Heart left ventricle (tissue), 16 donors: ENCODE results near the gene BBS4. TPM values are rescaled to one million over a fixed set of nuclear protein-coding genes. Genes with fewer than 3 reads are reported as not detected.

Experiments used
- ATAC-seq, 4 donors: fragments of 200-7000 bp; cut with Tn5 transposase; one replicate each; pipeline ENCODE4 v1.9.1; 2020 to 2022; ENCODE audit warnings: moderate library complexity in 4 of 4, mild to moderate bottlenecking in 3 of 4, moderate number of reproducible peaks in 1 of 4
- DNase-seq, 5 donors: peaks; one replicate each; pipeline ENCODE4 v3.0.0-alpha.2; 2020
- H3K27ac ChIP-seq, 12 donors: fragments of 200-600 bp; sonication (generic) in 4 of 12; one replicate each; pipeline versions ENCODE4 v1.5.0 to v1.8.0; 2016 to 2022; ENCODE audit warnings: mild to moderate bottlenecking in 2 of 12
- H3K27me3 ChIP-seq, 9 donors: fragments of 200-600 bp; sonication (generic) in 2 of 9; one replicate each; pipeline versions ENCODE4 v1.5.1 to v1.8.0; 2016 to 2022; ENCODE audit warnings: mild to moderate bottlenecking in 3 of 9
- H3K36me3 ChIP-seq, 9 donors: fragments of 200-600 bp; sonication (generic) in 2 of 9; one replicate each; pipeline versions ENCODE4 v1.5.0 to v1.8.0; 2018 to 2022; ENCODE audit warnings: mild to moderate bottlenecking in 2 of 9
- H3K4me1 ChIP-seq, 12 donors: fragments of 200-600 bp; sonication (generic) in 4 of 12; one replicate each; pipeline versions ENCODE4 v1.5.0 to v1.8.0; 2016 to 2022; ENCODE audit warnings: mild to moderate bottlenecking in 3 of 12
- H3K4me3 ChIP-seq, 12 donors: fragments of 200-600 bp; sonication (generic) in 4 of 12; one replicate each; pipeline versions ENCODE4 v1.5.0 to v1.8.0; 2017 to 2022; ENCODE audit warnings: mild to moderate bottlenecking in 9 of 12, moderate library complexity in 4 of 12
- H3K9me3 ChIP-seq, 12 donors: fragments of 200-600 bp; sonication (generic) in 4 of 12; one replicate each; pipeline versions ENCODE4 v1.5.0 to v1.8.0; 2016 to 2022; ENCODE audit warnings: mild to moderate bottlenecking in 1 of 12
- POLR2A ChIP-seq, 2 donors: fragments of 450-650 bp; IDR thresholded peaks; one replicate each; pipeline ENCODE4 v1.6.1; 2017; ENCODE audit warnings: antibody characterized with exemption in 2 of 2, mild to moderate bottlenecking in 2 of 2, moderate library complexity in 2 of 2
- WGBS, 4 donors: extraction: QIAGEN DNeasy Blood & Tissue Kit in 2 of 4; methylation state at CpG; one replicate each; pipeline versions ENCODE4 v1.1.5 to v1.1.7; 2013 to 2018; 5-methylcytosine and 5-hydroxymethylcytosine counted together
- intact Hi-C, 10 donors: fragments of 100-400 bp; cut with DNase I; formaldehyde crosslinking; loops; one replicate each; pipeline versions ENCODE4 v1.11.1 to v1.14.2; 2022
- polyA plus RNA-seq, 2 donors: library from polyadenylated mRNA; stranded (reverse); fragments of 200-250 nt; gene quantifications; one replicate each; pipeline ENCODE4 v1.2.3, GENCODE V29; 2013
- total RNA-seq, 9 donors: library from RNA; depleted of rRNA in 2 of 9; stranded (reverse); fragments of >200 nt in 2 of 9; fragmentation: NEBNext Ultra II Directional in 3 of 9; extraction: Animal tissue kit (Norgen Biotek cat#: 25700) in 3 of 9; gene quantifications; one replicate each; pipeline versions ENCODE4 v1.1.0 to v1.2.4, GENCODE V29; 2016 to 2023
- TF ChIP-seq, protein P1 (sequence below), 12 donors: fragments of 200-600 bp; sonication (generic) in 4 of 12; IDR thresholded peaks; one replicate each; pipeline versions ENCODE4 v1.5.0 to v1.8.0; 2018 to 2022; ENCODE audit warnings: antibody characterized with exemption in 12 of 12, mild to moderate bottlenecking in 5 of 12
- donor health status: ischemic (EF 13 %, LVEDD 7.1; RV severe dilation, severe dysfunction).
- donor health status: healthy with polysubstance abuse.
- donor health status: DM: no; HTN: yes; CAD: no.
- donor health status: DM: no; HTN: no; CAD: no.
- donor health status: ischemic (EF 25% LVEDD 6.9; RV normal size, moderate dysfunction).
- donor health status: ischemic (EF 25% LVEDD 5.7; RV mildly dilated, moderate dysfunction).
- donor health status: healthy.
- donor health status: DM: yes; HTN: yes; CAD: no.
- donor health status: ischemic (EF 35%, LVEDD 5.7; RV mildly dilated, moderate dysfunction).
- donor health status: nonischemic (EF 11% LVEDD 7.7; RV severe dilation, severe dysfunction).
- donor health status: DM: yes; HTN: yes; CAD: no.
- donor health status: PGD.
- donor health status: ischemic (EF 29% LVEDD 5.4; RV normal size, mild dysfunction).
- donor health status: nonischemic (EF 23%, LVEDD 6.1; RV moderate dilation, normal function).

BBS4 gene
- total and polyA plus RNA-seq, 11 donors, result 5.5 to 19.4 (median 12.7) TPM

DNA sequence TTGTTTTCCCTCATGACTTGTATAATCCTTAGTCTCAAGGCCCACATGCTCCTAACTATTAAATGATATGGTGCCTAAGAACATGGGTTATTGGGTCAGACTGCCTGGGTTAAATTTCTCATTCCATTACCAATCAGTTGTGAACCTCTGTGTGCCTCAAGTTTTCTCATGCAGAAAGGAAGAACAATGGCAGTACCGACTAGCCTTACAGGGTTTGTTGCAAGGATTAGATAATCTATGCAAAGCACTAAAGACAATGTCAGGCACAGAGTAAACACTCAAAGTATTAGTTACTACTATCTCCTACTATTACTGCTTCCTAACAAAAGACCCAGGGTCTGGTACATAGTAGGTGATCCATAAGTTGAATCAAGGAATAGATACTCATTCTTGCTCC, 85.3 kb downstream of the BBS4 start:
- H3K9me3 ChIP-seq, result peaks cover 0 to 23% (median 10%) of the 10 kb centered on the region in 12 donors
- TF ChIP-seq, protein P1, sequence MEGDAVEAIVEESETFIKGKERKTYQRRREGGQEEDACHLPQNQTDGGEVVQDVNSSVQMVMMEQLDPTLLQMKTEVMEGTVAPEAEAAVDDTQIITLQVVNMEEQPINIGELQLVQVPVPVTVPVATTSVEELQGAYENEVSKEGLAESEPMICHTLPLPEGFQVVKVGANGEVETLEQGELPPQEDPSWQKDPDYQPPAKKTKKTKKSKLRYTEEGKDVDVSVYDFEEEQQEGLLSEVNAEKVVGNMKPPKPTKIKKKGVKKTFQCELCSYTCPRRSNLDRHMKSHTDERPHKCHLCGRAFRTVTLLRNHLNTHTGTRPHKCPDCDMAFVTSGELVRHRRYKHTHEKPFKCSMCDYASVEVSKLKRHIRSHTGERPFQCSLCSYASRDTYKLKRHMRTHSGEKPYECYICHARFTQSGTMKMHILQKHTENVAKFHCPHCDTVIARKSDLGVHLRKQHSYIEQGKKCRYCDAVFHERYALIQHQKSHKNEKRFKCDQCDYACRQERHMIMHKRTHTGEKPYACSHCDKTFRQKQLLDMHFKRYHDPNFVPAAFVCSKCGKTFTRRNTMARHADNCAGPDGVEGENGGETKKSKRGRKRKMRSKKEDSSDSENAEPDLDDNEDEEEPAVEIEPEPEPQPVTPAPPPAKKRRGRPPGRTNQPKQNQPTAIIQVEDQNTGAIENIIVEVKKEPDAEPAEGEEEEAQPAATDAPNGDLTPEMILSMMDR (IDR thresholded peaks at IDR 0.05), result no peak
- no peak for TF ChIP-seq POLR2A (IDR thresholded peaks at IDR 0.05)
- intact Hi-C loops, result no loop called here
- H3K4me1 ChIP-seq, result peaks cover 0 to 21% (median 0%) of the 10 kb centered on the region in 12 donors
- ATAC-seq (no peak), DNase-seq (no peak)
- no peak overlapping the region for H3K27ac ChIP-seq
- no peak overlapping the region for H3K4me3 ChIP-seq
- 71 to 95% (median 76%) methylated on average over 1 of the region's 1 CpG for WGBS, 4 donors
- H3K36me3 ChIP-seq, result peaks cover 0 to 92% (median 73%) of the 10 kb centered on the region in 9 donors
- no peaks in the 10 kb centered on the region for H3K27me3 ChIP-seq

DNA sequence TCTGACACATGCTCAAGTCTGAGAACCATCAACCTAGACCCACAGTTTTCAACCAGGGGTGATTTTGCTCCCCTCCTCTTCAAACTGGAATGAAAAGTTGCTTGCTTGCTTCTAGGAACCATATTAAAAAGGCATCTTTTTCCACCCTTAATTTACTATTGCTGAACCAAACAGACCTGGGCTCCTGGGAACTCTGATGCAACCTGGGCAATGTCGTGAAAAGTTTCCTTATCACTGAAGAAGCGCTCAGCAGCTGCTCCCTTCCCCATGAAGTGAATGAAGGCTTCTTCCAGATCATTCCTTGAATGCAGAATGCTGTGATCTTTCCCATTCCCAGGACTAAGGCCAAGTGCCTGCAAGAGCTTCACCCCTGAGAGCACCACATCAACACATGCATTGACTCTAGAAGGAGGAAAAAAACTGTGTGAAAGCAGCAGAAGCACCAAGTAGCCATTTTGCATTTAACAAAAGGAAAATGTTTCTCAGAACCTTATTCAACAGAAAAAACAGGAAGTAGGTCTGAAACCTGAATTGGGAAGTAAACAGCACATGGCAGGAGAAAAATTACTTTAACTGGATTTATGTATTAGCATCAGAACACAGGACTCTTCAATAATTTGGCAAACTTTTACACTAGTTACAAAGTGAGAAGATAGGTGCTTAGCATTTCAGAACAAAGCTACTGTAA, 88.8 kb downstream of the BBS4 start:
- no peaks in the 10 kb centered on the region for H3K9me3 ChIP-seq
- H3K4me1 ChIP-seq, result peaks cover 0 to 29% (median 0%) of the 10 kb centered on the region in 12 donors
- TF ChIP-seq, protein P1 (IDR thresholded peaks at IDR 0.05), result no peak
- no peak for TF ChIP-seq POLR2A (IDR thresholded peaks at IDR 0.05)
- WGBS, 4 donors, result 86 to 88% (median 87%) methylated on average over 2 of the region's 2 CpGs
- H3K27me3 ChIP-seq, result no peaks in the 10 kb centered on the region
- peak overlapping the region in 1 of 12 donors; percentile 72 for H3K27ac ChIP-seq
- ATAC-seq (no peak), DNase-seq (no peak)
- peaks cover 0 to 90% (median 66%) of the 10 kb centered on the region in 9 donors for H3K36me3 ChIP-seq
- intact Hi-C loops, result no loop called here
- H3K4me3 ChIP-seq, result no peak overlapping the region

DNA sequence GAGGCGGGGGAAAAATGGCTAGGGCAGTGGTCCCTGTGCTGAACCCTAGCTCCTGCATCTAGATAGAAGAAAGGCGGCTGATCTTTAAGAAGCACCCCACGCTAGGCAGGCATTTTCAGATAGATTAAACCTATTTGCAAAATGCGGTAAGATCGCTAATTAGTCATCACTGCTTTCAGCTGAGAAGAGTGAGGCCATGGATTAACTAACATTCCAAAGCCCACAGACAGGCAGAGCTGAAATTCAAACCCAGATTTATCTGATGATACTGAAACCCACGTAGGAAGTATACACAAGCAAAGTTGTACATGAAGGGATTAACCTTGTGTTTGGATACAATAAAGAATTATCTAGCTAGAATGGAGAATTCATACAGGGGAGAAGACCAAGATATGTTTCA, 92.8 kb downstream of the BBS4 start:
- ATAC-seq (no peak), DNase-seq (no peak)
- Histone ChIP-seq H3K4me3 (no peak overlapping the region), H3K36me3 (peaks cover 0 to 68% (median 29%) of the 10 kb centered on the region in 9 donors), H3K4me1 (peaks cover 0 to 55% (median 19%) of the 10 kb centered on the region in 12 donors), H3K27ac (no peak overlapping the region), H3K9me3 (no peaks in the 10 kb centered on the region), H3K27me3 (no peaks in the 10 kb centered on the region)
- WGBS, 4 donors, result 79 to 89% (median 88%) methylated on average over 6 of the region's 6 CpGs
- TF ChIP-seq, protein P1 (IDR thresholded peaks at IDR 0.05), result no peak
- TF ChIP-seq POLR2A (IDR thresholded peaks at IDR 0.05), result no peak
- intact Hi-C loops, result no loop called here

DNA sequence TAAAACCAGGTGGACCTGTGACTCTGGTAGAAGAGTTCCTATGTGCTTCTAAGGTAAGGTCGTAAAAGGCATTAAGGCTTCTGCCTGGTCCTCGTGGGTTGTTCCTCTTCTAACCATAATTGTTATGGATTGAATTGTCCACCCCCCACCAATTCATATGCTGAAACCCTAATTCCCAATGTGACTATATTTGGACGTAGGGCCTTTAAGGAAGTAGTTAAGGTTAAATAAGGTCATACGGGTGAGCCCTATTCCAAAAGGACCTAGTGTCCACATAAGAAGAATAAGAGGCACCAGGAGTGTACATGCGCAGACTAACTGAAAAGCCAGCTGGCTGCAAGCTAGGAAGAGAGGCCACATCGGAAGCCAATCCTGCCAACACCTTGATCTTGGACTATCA, 95.6 kb downstream of the BBS4 start:
- WGBS, 4 donors, result 76 to 85% (median 83%) methylated on average over 6 of the region's 6 CpGs
- TF ChIP-seq, protein P1 (IDR thresholded peaks at IDR 0.05), result no peak
- no peak for TF ChIP-seq POLR2A (IDR thresholded peaks at IDR 0.05)
- H3K36me3 ChIP-seq, result peaks cover 0 to 48% (median 14%) of the 10 kb centered on the region in 9 donors
- peak overlapping the region in 4 of 12 donors; percentile 83 to 98 (median 90) for H3K4me3 ChIP-seq
- peaks cover 0 to 40% (median 23%) of the 10 kb centered on the region in 12 donors for H3K4me1 ChIP-seq
- intact Hi-C loops, result loop anchor here in 6 of 10 donors (2.0 to 10.0 kb wide), 7 partner anchors 271 to 493 kb away; partner anchors contain the start of genes NEO1 (in 2 of the 6) and ARIH1 (in 1 of the 6)
- H3K27me3 ChIP-seq, result no peaks in the 10 kb centered on the region
- DNase-seq, result no peak
- ATAC-seq, result no peak
- H3K9me3 ChIP-seq, result no peaks in the 10 kb centered on the region
- H3K27ac ChIP-seq, result peak overlapping the region in 1 of 12 donors; percentile 98
